ENCODE results near the gene ATCAY.

Gene ATCAY

DNA sequence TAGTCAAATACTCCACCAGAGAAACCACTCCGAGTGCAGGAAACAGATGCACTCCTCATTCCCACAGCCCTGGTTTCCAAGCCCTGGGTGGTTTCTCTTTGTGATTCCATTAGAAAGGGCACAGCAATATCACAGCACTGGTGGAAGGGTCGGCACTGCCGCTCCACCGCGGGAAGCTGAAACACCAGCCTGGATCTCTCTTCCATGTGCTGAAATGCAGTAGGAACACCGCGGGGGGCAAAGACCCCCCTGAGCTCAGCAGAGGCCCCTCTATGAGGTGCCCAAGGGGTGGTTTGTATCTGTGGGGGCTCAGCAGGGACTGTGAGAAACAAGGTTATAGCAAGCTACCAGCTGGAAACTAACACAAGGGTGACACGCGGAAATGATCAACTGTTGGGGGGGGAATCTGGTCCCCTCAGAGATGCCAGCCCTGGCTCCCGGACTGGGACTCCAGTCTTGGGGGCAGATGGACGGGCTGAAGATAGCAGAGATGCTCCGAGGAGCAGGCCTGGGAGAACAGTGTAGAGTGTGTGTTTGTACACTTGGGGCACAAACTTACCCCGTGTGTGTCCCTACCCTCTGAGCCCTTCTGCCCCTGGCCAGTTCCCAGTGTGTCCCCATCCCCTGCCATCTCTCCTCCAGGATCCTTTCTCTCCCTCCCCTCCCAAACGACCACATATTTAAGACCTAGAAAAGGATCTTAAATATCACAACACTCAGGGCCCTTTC, 13.4 kb upstream of the ATCAY start:
- Histone ChIP-seq H3K9me2 (replicated peaks; ENCODE audit: low read depth, low read length) (no peaks in the 10 kb centered on the region), H3K27me3 (ENCODE audit: insufficient read depth, low read length, poor library complexity, severe bottlenecking) (no peaks in the 10 kb centered on the region), H3K4me3 (ENCODE audit: low read length, poor library complexity, severe bottlenecking) (no peak overlapping the region), H3K9ac (ENCODE audit: low read depth, low read length, poor library complexity, severe bottlenecking) (no peak overlapping the region), H3F3A (ENCODE audit: low read depth) (no peaks in the 10 kb centered on the region), H4K20me1 (ENCODE audit: insufficient read depth, low read length, poor library complexity, severe bottlenecking) (no peaks in the 10 kb centered on the region), H2AFZ (ENCODE audit: low read length) (no peak overlapping the region), H3K4me1 (ENCODE audit: insufficient read depth, low read length, poor library complexity, severe bottlenecking) (no peaks in the 10 kb centered on the region), H3K36me3 (ENCODE audit: insufficient read depth, low read length) (no peaks in the 10 kb centered on the region), H3K4me2 (ENCODE audit: low read depth, low read length, poor library complexity, severe bottlenecking) (no peak overlapping the region), H3K9me3 (ENCODE audit: insufficient read depth, low read depth, low read length) (no peaks in the 10 kb centered on the region), H3K79me2 (ENCODE audit: insufficient read depth, low read length) (no peaks in the 10 kb centered on the region)
- TF ChIP-seq EZH2phosphoT487 (IDR thresholded peaks at IDR 0.05; ENCODE audit: borderline replicate concordance), result no peak
- TF ChIP-seq, protein P1, sequence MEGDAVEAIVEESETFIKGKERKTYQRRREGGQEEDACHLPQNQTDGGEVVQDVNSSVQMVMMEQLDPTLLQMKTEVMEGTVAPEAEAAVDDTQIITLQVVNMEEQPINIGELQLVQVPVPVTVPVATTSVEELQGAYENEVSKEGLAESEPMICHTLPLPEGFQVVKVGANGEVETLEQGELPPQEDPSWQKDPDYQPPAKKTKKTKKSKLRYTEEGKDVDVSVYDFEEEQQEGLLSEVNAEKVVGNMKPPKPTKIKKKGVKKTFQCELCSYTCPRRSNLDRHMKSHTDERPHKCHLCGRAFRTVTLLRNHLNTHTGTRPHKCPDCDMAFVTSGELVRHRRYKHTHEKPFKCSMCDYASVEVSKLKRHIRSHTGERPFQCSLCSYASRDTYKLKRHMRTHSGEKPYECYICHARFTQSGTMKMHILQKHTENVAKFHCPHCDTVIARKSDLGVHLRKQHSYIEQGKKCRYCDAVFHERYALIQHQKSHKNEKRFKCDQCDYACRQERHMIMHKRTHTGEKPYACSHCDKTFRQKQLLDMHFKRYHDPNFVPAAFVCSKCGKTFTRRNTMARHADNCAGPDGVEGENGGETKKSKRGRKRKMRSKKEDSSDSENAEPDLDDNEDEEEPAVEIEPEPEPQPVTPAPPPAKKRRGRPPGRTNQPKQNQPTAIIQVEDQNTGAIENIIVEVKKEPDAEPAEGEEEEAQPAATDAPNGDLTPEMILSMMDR (conservative IDR thresholded peaks at IDR 0.05; ENCODE audit: low read length), result no peak

DNA sequence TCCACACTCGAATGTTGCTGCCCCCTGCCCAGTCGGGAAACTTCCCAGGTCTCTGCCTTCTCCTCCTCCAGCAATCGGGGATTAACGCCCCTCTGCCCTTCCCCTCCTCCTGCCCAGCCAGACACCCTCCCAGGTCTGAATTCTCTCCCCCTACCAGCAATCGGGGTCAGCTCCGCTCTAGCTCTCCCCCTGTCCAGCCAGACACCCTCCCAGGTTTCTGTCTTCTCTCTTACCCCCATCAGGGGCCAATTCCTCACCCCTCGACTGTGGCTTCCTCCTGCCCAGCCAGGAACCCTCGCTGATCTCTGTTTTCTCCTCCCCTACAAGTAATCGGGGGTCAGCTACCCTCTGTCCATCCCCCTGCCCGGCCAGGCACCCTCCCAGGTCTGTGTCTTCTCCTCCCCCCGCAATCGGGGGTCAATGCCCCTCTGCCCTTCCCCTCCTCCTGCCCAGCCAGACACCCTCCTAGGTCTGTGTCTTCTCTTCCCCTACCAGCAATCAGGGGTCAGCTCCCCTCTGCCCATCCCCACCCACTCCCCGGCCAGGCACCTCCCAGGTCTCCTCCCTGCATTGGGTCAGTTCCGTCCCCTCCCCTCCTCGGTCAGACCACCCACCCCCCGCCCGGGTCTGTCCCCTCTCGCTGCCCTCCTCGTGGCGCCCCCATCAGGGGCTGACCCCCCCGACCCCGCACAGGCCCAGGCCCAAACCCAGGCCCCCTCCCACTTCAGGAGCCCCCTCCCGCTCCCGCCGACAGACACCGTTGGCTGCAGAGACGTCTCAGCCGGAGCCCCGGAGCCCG, 12.3 kb upstream of the ATCAY start:
- no peaks in the 10 kb centered on the region for H3K36me3 ChIP-seq (ENCODE audit: insufficient read depth, low read length)
- no peak overlapping the region for H3K4me2 ChIP-seq (ENCODE audit: low read depth, low read length, poor library complexity, severe bottlenecking)
- no peak overlapping the region for H3K4me3 ChIP-seq (ENCODE audit: low read length, poor library complexity, severe bottlenecking)
- no peaks in the 10 kb centered on the region for H3K79me2 ChIP-seq (ENCODE audit: insufficient read depth, low read length)
- no peak overlapping the region for H3K9ac ChIP-seq (ENCODE audit: low read depth, low read length, poor library complexity, severe bottlenecking)
- no peaks in the 10 kb centered on the region for H3F3A ChIP-seq (ENCODE audit: low read depth)
- H3K4me1 ChIP-seq (ENCODE audit: insufficient read depth, low read length, poor library complexity, severe bottlenecking), result no peaks in the 10 kb centered on the region
- TF ChIP-seq EZH2phosphoT487 (IDR thresholded peaks at IDR 0.05; ENCODE audit: borderline replicate concordance), result no peak
- H4K20me1 ChIP-seq (ENCODE audit: insufficient read depth, low read length, poor library complexity, severe bottlenecking), result no peaks in the 10 kb centered on the region
- no peaks in the 10 kb centered on the region for H3K9me2 ChIP-seq (replicated peaks; ENCODE audit: low read depth, low read length)
- H3K27me3 ChIP-seq (ENCODE audit: insufficient read depth, low read length, poor library complexity, severe bottlenecking), result no peaks in the 10 kb centered on the region
- no peaks in the 10 kb centered on the region for H3K9me3 ChIP-seq (ENCODE audit: insufficient read depth, low read depth, low read length)
- no peak overlapping the region for H2AFZ ChIP-seq (ENCODE audit: low read length)

DNA sequence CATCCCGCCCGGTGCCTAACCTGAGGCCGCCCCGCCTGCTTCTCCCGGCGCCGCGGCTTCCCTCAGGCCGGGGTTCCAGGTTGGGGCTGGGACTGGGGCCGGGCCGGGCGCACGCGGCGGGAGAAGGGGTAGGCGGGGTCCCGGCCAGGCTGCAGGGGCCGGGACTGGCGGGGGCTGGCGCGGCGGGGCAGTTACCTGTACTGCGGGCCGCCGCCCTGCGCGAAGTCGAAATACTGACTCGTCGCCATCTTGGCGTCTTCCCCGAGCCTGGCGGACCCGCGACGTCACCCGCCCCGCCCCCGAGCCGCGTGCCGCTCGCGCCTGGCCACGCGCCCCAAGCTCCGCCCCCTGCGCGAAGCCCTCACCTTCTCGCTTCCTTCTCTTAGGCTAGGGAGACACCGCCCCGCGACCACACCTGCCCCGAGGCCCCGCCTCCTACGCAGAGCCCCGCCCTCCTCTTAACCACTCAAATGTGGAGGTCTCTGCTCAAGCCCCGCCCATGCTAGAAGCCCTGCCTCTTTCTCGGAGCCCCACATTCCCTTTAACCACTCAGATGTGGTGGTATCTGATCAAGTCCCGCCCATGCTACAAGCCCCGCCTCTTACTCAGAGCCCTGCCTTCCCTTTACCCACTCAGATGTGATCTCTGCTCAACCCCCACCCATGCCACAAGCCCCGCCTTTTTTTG, 11.6 kb upstream of the ATCAY start, which contains the start of gene ZFR2:
Gene ZFR2, minus strand, starts transcription at position 269 of the 687 bp plus-strand sequence. Its CDS starts 21 bp downstream, at position 248.
- no peaks in the 10 kb centered on the region for H4K20me1 ChIP-seq (ENCODE audit: insufficient read depth, low read length, poor library complexity, severe bottlenecking)
- H3K79me2 ChIP-seq (ENCODE audit: insufficient read depth, low read length), result no peaks in the 10 kb centered on the region
- H3K36me3 ChIP-seq (ENCODE audit: insufficient read depth, low read length), result no peaks in the 10 kb centered on the region
- no peaks in the 10 kb centered on the region for H3F3A ChIP-seq (ENCODE audit: low read depth)
- H3K9me2 ChIP-seq (replicated peaks; ENCODE audit: low read depth, low read length), result no peaks in the 10 kb centered on the region
- H3K4me1 ChIP-seq (ENCODE audit: insufficient read depth, low read length, poor library complexity, severe bottlenecking), result no peaks in the 10 kb centered on the region
- TF ChIP-seq, protein P1 (conservative IDR thresholded peaks at IDR 0.05; ENCODE audit: low read length), result no peak
- no peak for TF ChIP-seq EZH2phosphoT487 (IDR thresholded peaks at IDR 0.05; ENCODE audit: borderline replicate concordance)
- H3K9ac ChIP-seq (ENCODE audit: low read depth, low read length, poor library complexity, severe bottlenecking), result no peak within 1 kb of the TSS
- H3K9me3 ChIP-seq (ENCODE audit: insufficient read depth, low read depth, low read length), result no peaks in the 10 kb centered on the region
- no peak within 1 kb of the TSS for H2AFZ ChIP-seq (ENCODE audit: low read length)
- no peaks in the 10 kb centered on the region for H3K27me3 ChIP-seq (ENCODE audit: insufficient read depth, low read length, poor library complexity, severe bottlenecking)
- no peak within 1 kb of the TSS for H3K4me3 ChIP-seq (ENCODE audit: low read length, poor library complexity, severe bottlenecking)
- H3K4me2 ChIP-seq (ENCODE audit: low read depth, low read length, poor library complexity, severe bottlenecking), result no peak within 1 kb of the TSS
